Nephron progenitor cell (in vitro differentiated cells): Measurements from ENCODE around the gene MPP1.

Experiments used
- DNase-seq: peaks from one replicate; pipeline ENCODE4 v3.0.0; 2021
- H3K27ac Mint-ChIP-seq: 2 replicates; pipeline ENCODE4 v1.8.0; 2021; ENCODE audit warnings: mild to moderate bottlenecking, moderate library complexity, mixed read lengths
- H3K27me3 Mint-ChIP-seq: 2 replicates; pipeline ENCODE4 v1.8.0; 2021; ENCODE audit warnings: mild to moderate bottlenecking, low read depth, mixed read lengths; ENCODE audit not compliant: poor library complexity
- H3K36me3 Mint-ChIP-seq: 2 replicates; pipeline ENCODE4 v1.8.0; 2021; ENCODE audit warnings: low read depth, mixed read lengths
- H3K4me1 Mint-ChIP-seq: 2 replicates; pipeline ENCODE4 v1.8.0; 2021; ENCODE audit warnings: mixed read lengths
- H3K4me3 Mint-ChIP-seq: 2 replicates; pipeline ENCODE4 v1.8.0; 2021; ENCODE audit warnings: mild to moderate bottlenecking, moderate library complexity, mixed read lengths
- H3K9me3 Mint-ChIP-seq: 2 replicates; pipeline ENCODE4 v1.8.0; 2021; ENCODE audit warnings: mild to moderate bottlenecking, moderate library complexity, mixed read lengths
- CTCF ChIP-seq: fragments of 200-600 bp; sonication (generic); IDR thresholded peaks from 2 replicates; pipeline ENCODE4 v1.5.0; 2021; ENCODE audit warnings: antibody characterized with exemption

The MPP1 gene

GRCh38 chrX:154739952-154740465 is 65.3 kb downstream of the MPP1 start:
- peaks cover 10% of the 10 kb centered on the region for H3K27me3 Mint-ChIP-seq
- no peak for TF ChIP-seq CTCF
- no peak overlapping the region for H3K4me3 Mint-ChIP-seq
- no peak overlapping the region for H3K27ac Mint-ChIP-seq
- H3K4me1 Mint-ChIP-seq = peaks cover 9% of the 10 kb centered on the region
- no peak for DNase-seq
- H3K36me3 Mint-ChIP-seq = no peaks in the 10 kb centered on the region
- H3K9me3 Mint-ChIP-seq = peaks cover 60% of the 10 kb centered on the region

GRCh38 chrX:154738011-154738738 is 67.1 kb downstream of the MPP1 start:
- H3K27me3 Mint-ChIP-seq = peaks cover 10% of the 10 kb centered on the region
- no peak for TF ChIP-seq CTCF
- peaks cover 47% of the 10 kb centered on the region for H3K9me3 Mint-ChIP-seq
- no peak overlapping the region for H3K4me3 Mint-ChIP-seq
- no peaks in the 10 kb centered on the region for H3K36me3 Mint-ChIP-seq
- H3K27ac Mint-ChIP-seq = no peak overlapping the region
- DNase-seq = no peak
- H3K4me1 Mint-ChIP-seq = peaks cover 22% of the 10 kb centered on the region

- no peak for TF ChIP-seq CTCF
- Mint-ChIP-seq H3K27me3 (peaks cover 10% of the 10 kb centered on the region), H3K36me3 (no peaks in the 10 kb centered on the region), H3K27ac (no peak overlapping the region), H3K4me3 (peak overlapping the region; percentile 14), H3K9me3 (peaks cover 43% of the 10 kb centered on the region), H3K4me1 (peaks cover 33% of the 10 kb centered on the region)
- DNase-seq = no peak
Measured at GRCh38 chrX:154737136-154737535, 68.1 kb downstream of the MPP1 start.

GRCh38 chrX:154735695-154736393 is 69.4 kb downstream of the MPP1 start:
- Mint-ChIP-seq H3K27ac (no peak overlapping the region), H3K9me3 (peaks cover 47% of the 10 kb centered on the region), H3K36me3 (no peaks in the 10 kb centered on the region), H3K4me3 (no peak overlapping the region), H3K4me1 (peaks cover 37% of the 10 kb centered on the region), H3K27me3 (peaks cover 9% of the 10 kb centered on the region)
- DNase-seq = no peak
- TF ChIP-seq CTCF = no peak

- no peaks in the 10 kb centered on the region for H3K36me3 Mint-ChIP-seq
- no peak for TF ChIP-seq CTCF
- no peak for DNase-seq
- H3K27me3 Mint-ChIP-seq = peaks cover 6% of the 10 kb centered on the region
- H3K4me1 Mint-ChIP-seq = peaks cover 37% of the 10 kb centered on the region
- peaks cover 46% of the 10 kb centered on the region for H3K9me3 Mint-ChIP-seq
- H3K27ac Mint-ChIP-seq = peak overlapping the region; percentile 94
- no peak overlapping the region for H3K4me3 Mint-ChIP-seq
Measured at GRCh38 chrX:154734061-154734781, 71.1 kb downstream of the MPP1 start.
